Measurements from ENCODE around the gene RFX4. TPM values are rescaled to one million over a fixed set of nuclear protein-coding genes. Genes with fewer than 3 reads are reported as not detected.

Gene RFX4
- not detected in 2 replicates for total RNA-seq

DNA sequence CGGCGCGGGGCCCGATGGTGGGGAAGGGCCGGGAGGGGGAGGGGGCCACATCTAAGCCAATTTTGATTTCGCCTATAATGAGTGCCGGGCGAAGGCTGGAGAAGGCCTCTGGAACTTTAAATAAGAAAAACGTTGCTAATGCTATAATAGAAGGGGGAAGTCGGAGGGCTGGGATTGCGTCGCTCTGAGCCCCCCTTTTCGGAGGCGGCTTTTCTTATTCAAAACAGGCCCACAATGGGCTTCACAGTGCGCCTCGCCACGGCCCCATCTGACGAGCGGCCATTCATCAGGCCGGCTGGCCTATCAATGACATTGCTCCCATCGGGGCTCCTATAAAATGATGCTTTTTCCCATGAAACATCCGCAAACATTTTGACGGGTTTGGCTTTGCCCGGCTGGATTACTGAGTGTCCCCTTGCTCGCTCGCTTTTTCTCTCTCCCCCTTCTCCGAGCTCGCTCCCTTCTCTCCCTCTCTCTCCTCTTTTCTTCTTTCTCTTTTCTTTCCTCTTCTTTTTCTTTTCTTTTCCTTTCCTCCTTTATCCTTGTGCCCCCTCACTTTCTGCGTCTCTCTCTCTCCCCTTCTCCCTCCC lies at the start of gene RFX4:
Gene RFX4, plus strand, starts transcription at position 364 of the 590 bp plus-strand sequence. CDS start 317 bp downstream, outside the sequence.

DNA sequence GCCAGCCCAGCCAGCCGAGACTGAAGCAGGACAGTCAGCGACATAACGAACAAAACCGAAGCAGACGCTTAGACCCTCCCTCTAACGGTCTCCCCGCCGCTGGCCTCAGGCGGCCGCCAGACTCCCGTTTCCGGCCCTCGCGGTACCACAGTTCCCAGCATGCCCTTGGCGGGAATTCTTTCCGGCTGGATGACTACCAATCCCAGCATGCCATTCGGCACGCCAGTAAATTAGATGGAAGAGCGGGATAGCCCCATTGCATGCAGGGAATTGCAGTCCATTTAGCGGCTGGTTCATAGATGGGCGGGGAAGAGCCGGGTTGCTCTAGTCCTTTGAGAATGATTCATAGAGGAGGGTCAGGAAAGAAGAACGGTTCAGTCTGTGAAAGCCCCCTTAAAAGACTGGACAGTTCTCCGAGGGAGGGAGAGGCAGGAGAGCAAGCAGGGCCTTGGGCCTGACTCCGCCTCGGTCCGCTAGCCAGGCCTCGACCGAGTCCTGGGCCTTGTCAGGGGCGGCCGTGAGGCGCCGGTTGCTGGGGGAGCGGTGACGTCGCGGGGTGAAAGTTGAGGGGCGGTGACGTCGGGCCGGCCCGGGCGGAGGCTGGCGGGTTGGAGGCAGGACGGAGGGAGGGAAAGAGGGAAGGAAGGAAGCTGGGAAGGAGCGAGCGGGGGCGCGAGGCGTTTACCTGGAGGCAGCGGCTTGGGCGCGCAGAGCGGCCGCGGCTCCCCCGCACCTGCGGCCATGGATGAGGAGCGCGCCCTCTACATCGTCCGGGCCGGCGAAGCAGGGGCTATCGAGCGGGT lies 191.4 kb downstream of the RFX4 start, which contains the start of gene RIC8B:
Gene RIC8B, plus strand, starts transcription at position 678 of the 803 bp plus-strand sequence. Its CDS starts 64 bp downstream, at position 742.

Other genes starting within 250 kb of the RFX4 start
- 10.7 and 11.6 TPM in 2 replicates for gene POLR3B, start 225.3 kb upstream of the RFX4 start, total RNA-seq
- 7.8 and 8.9 TPM in 2 replicates for gene RIC8B, start 191.7 kb downstream of the RFX4 start, total RNA-seq